Ishikawa (cell line): ENCODE data around the gene PPARG.

Experiments
- FOXM1 ChIP-seq: IDR thresholded peaks from 2 replicates; pipeline ENCODE4 v1.6.1; 2012; ENCODE audit warnings: low read depth, borderline replicate concordance
- TAF1 ChIP-seq: IDR thresholded peaks from 2 replicates; pipeline ENCODE4 v1.6.1; 2012; ENCODE audit warnings: low read depth, mild to moderate bottlenecking

- TF ChIP-seq FOXM1 (no peak), TAF1 (no peak)
Measured at GRCh38 chr3:12265508-12265907, 23.4 kb upstream of the PPARG start.
